RPMI8226 (cell line): ENCODE measurements around the gene FHIT.

ENCODE experiments used
- DNase-seq: peaks from one replicate; pipeline ENCODE4 v3.0.0-alpha.2; 2015

Gene FHIT

DNA sequence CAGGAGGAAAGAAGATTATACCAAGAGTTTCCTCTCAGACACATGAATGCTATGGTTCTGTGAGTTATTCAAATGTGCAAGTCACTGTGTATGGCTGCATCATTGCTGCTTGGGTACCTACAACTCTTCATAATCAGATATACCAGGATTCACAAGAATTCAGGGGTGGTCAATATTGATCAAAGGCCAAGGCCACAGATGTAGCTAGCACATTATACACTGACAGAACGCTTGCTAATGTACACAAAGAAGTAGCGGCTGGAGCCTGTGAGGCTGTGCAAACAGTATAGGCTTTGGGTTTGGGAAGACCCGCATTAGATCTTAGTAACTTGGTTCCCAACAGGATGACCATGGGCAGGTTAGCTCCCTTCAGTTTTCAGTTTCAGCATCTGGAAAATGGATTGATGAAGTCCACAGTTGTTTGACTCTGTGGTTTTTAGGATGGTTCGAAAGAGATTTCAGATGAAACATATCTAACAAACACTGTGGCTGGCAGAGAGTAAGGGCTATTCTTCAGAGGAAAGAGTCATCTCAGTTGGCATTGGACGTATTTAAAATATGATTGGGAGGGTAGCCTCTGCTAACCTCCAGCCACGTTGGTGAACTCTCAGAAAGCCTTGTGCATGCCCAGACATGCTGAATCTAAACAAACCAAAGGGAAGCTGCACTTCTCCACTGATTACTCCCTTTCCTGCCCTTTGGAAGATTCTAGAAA is 1452.7 kb downstream of the FHIT start:
- no peak for DNase-seq

DNA sequence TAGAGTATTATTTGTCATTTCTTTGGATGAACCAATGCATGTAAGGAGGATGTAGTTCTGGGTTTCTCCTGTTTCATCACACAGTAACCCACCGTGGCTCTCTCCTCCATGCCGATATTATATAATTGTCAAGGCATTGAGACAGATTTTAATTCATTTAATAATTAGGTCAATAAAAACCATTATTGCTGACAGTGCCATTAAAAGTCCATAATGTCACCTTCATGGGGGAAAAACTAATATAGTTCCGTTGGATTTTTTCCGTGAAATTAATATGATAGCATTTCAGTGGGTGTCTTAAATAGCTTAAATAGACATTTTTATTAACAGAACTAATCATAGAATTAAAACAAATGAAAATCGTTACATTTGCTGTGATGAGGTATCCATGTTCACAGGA is 1453.7 kb downstream of the FHIT start:
- no peak for DNase-seq

DNA sequence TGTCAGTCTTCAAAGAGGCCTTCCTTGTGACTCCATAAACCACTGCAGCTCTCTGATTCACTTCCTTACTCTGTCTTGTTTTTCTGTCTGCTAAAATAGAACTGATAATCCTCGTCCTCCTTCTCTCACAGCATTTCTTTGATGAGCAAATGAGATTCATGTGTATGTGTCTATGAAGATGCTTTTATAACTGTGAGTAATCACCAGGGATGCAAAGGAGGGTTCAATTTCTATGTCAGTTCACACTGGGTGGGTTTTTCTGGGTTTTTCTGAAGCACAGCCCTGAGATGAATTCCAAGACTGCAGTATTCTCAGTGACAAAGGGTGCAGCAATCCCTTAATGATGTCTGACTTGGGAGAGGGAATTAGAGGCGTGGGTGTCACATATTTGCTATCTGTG is 1454.8 kb downstream of the FHIT start:
- no peak for DNase-seq

DNA sequence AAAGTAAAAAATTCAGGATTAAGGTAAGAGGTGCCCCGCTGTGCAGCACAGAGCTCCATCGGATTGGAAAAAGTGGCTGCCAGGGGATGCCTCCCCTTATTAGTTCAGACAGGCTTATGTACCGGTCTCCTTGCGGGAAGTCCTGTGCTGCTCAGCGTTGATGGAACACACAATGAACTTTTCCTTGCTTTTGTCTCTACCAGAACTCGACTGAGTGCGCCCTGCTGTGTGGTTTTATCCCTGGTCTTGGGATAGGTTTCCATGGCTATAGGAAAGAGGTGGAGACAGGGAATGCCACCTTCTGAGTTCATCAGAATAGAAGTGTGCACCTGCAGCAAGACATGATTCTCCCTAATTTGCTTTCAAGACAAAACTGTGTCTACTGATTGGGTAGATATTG is 1455.5 kb downstream of the FHIT start:
- no peak for DNase-seq

DNA sequence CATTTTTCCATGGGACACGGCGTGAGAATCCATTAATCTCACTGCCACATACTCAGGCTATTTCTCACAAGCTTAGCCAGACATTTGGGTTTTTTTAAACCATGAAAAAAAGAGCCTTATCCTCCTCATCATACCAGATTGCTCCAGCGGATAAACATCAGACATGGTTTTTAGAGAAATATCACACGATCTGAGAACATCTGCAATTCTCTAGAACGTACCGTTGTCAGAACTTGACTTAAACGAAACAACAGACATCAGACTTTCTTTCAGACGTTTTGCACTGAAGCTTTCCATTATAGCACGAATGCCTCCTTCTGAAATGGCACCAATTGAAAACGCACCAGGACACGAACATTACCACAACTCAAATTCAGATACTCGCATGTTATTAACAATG is 1457.3 kb downstream of the FHIT start:
- no peak for DNase-seq

DNA sequence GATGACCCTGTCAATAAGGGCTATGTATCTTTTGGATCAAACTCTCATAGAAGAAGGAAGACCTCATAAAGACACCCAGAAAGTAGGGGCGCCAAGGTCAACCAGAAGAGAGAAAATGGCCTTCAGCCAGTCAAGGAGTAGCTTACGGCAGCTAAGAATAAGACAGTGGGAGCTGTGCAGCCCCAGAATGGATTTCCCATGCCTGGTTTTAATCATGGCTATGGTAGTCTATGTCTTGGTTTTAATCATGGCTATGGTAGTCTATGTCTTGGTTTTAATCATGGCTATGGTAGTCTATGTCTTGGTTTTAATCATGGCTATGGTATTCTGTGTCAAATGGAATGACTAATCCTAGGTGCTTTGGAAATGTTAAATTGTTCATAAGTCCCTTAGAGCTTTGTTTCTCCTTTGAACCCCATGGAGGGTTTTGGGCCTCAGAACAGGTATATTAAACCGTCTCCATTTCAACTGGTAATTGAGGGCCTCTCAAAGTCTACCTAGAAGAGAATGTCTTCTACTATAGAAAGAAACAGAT is 1459.4 kb downstream of the FHIT start:
- DNase-seq, result no peak

DNA sequence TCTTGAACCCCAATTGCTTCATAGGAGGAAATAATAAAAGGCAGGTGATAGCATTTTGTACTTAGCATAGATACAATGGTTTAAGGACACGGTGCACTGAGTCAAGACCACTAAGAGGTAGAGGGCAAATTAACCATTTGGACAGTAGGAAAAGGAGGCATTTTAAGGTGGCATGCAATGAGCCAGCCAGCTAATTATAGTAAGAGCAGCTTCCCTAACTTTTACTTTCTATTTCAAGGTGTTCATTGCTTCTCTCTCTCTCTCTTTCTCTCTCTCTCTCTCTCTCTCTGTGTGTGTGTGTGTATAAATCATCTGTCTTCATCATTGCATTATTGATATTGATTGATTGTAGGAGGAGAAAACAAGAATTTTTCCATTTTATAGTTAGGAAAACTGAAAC is 1461.0 kb downstream of the FHIT start:
- no peak for DNase-seq

DNA sequence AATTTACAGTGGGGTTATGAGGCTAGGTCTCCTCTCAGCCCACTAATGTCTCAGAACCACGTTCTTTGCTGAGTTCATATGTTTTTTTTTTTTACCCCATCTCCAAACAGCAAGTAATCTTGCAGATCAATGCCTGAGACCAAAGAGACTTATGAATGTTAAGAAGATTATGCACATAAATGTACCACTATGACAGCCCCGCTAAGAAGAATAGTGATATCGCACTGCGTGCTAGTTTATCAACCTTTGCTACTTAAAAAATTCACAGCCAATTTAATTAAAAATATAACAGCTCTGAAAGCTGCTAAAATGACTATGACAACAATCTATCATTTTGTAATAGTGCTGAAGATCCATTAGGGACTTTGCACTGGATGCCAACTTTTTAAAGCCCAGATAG is 1462.5 kb downstream of the FHIT start:
- DNase-seq, result no peak

DNA sequence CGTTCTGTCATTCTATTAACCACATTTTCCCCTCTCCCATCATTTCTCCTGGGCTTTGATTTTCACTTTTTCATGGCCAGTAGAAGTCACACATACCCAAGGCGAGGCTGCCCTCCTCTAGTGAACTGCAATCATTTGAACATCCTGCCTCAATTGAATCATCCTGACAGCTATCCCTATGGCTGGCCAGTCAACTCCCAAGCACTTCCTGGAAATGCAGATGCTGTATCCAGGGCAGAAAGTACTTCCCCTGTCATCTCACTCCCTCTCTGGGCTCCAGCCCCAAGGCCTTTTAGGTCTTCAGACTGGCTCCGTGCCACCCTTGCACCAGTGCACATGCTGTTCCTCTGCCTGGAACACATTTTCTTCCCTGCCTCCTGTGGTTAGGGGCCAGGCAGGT is 1463.1 kb downstream of the FHIT start:
- no peak for DNase-seq

DNA sequence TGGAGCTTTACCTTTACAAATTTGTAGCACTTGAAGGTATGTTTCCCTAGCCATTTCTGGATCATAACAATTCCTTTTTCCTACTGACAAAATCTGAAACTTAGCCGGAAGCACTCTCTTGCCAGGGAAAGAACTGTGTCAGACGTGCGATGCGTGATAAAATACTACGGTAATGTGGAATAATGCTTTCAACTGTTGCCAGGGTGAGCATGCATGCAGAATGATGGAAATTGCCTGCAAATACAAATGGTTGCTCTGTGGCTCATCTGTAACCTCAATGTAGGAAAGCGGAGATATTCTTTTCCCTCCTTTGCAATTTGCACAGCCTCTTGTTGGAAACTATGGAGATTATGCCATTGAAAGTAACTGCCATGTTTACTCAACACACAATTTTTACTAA is 1464.9 kb downstream of the FHIT start:
- DNase-seq, result no peak

DNA sequence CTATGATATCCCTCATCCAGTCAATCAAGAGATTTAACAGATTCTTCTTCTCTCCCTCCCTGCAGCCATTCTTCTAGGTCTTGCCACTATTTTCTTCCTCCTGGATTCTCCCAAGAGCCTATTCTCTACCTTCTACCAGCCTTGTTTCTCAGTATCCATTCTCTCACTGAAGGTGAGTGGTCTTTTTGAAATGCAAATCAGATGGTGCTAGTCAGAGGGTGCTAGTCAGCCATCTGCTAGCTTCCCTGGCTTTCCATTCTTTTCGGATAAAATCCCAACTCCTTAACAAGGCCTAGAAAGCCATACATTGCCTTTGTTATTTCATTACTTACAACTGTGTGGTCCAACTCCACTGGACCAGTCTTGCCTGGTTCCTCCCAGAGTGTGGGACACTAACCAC is 1467.1 kb downstream of the FHIT start:
- DNase-seq, result no peak

DNA sequence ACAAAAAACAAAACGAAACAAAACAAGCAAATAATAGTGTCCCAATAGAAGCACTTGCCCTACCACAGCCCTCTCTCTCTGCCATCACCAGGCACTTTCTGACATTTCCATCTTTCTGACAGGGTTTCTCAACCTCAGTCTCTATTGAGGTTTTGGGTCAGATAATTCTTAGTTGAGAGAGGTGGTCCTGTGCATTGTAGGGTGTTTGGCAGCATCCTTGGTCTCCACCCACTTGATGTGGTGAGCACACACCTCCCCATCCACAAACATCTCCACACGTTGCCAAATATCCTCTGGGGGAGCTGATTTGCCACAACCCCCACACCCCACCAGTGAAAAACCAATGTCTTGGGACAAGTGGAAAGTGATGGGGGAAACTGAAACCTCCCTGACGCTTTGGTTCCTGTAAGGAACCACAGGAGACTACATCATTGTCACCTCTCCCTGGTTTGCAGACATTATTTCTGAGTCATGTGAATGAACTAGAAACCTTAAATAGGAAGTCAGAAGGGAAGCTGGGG is 1467.7 kb downstream of the FHIT start:
- no peak for DNase-seq

DNA sequence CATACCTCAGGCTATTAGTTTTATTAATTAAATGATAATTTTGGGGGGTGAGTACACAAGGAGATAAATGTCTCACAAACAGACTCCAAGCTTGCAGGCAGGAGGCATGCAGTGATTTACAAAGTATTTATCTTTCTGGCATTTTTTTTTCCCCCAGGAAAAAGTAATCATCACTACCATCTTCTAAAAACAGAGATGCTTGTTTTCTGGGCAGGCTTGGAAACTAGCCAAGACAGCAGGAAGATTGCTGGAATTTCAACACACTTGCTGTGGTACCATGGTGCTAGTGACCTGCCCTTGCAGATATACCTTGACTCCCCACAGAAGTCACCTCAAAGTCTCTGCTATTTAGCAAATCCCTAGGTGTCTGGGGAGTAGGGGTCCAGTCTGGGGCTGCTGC is 1468.6 kb downstream of the FHIT start:
- DNase-seq, result no peak

DNA sequence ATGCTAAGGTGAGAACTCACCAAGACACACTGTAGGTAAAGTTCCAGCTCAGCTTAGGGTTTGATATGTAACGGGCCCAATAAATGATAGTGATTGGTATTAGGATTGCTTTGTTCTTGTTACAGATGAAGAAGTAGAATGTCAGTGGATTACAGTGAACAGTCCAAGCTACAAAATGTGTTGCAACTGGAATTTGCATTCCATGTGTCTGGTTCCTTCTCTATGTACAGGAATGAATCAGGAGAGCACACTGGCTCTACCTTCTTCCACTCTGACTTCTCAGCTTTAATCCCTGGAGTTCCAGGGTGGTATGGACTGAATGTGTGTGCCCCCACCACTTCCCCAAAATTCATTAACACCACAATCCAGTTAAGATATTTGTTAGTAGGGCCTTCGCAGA is 1471.0 kb downstream of the FHIT start:
- DNase-seq, result no peak

DNA sequence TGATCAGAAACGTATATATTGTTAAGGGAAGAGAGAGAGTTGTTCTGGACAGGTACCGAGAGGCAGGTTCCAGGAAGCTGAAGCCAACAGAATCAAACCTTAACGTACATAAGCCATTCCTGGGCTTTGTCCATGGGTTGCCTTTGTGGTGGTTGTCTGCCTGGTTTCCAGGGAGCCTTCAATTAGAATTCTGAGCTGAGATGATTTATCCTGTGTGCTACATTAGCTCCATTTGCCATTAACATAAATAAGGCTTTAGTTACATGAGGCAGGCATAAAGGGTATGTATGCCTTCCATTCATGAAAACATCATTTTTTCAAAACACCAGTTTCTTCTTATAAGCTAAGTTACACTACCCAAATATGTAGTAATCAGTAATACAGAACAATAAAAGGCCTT is 1472.0 kb downstream of the FHIT start:
- no peak for DNase-seq

DNA sequence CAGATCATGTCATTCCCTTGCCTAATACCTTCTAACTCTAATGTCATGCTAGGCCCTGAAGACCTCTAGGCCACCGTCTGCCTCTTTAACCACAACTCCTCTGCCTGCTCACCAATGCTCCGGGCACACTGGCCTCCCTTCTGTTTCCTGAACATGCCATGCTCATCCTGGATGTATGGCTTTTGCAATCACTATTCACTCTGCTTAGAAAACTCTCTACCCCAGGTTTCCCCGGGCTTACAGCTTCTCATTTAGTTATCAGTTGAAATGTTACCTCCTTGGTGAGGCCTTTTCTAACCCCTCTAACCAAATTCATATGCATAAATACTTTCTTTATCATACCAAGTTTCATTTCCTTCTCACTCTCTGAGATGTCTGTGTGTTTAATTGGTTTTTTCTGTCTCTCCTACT is 1473.6 kb downstream of the FHIT start:
- no peak for DNase-seq

DNA sequence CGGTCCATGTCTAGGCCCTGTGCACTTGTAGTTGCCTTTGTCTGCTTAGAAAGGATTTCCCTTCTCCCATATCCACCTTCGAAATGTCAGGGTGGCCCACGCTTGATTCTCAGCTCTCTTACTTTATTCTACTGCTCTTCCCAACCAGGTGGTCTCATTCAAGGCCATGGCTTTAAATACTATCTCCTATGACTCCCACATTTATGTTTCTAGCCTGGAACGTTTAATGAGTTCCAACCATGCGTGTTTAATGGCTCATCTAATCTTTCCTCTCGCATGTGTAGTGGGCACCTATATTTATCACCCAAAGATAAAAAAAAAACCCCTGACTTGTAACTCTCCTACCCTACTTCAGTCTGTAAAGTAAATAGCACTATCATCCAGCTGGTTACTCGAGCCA is 1474.2 kb downstream of the FHIT start:
- no peak for DNase-seq

DNA sequence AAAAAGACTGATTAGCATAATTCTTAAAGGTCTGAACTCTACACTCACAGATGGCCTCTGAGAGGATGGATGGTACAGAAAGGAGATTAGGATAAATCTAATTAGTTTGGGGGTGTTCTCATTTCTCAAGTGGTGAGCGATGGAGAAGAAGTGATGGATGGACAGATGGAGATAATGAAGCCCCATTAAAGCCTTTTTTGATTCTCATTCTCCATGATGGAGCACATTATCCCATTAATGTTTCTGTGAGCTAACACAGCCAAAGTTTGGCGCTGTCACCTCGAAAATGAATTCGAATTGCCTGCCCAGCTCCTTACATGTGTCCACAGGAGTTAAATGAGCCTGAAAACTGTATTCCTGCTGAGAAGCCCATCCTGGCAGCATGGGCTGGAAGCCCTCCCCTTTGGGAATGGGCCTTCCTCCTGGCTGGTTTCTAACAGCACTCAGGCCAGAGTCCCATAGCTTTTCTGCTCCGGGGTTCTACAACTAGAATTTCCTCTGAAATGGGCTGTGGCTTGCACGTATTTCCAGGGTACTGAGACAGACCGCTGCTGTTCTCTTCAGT is 1475.4 kb downstream of the FHIT start:
- no peak for DNase-seq

DNA sequence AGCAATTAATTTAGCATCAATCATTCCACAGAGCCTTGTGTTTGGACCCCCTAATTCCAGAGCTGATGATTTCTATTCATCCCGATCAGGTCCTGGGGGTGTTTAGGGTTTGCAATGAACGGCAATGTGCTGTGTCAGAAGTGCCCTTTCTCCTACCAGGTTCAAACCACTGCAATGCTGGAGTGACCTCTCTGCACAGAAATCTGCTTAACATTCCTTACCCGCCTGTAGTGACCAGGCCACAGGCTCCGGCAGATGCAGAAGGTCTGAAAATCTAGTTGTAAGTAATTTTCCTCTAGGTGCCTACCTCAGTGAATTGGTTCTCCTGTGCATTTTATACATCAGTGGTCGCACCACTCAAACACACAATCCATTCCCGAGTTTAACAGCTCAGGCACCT is 1476.1 kb downstream of the FHIT start:
- no peak for DNase-seq

DNA sequence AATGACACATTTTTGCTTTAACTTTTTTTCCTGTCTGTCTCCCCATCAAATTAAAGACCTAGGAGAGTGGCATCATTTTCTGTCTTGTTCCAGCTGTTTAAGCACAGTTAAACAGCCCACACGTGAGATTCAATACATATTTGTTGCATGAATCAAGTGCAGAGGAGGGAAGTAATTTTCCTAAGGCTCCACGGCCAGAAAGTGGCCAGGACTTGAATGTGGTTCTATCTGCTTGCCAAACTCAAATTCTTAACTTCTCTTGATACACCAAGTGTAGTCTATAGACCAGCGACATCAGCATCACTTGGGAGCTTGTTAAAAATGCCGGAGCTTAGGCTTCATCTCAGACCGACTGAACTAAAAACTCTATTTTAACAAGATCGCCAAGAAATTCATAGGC is 1476.6 kb downstream of the FHIT start:
- no peak for DNase-seq

DNA sequence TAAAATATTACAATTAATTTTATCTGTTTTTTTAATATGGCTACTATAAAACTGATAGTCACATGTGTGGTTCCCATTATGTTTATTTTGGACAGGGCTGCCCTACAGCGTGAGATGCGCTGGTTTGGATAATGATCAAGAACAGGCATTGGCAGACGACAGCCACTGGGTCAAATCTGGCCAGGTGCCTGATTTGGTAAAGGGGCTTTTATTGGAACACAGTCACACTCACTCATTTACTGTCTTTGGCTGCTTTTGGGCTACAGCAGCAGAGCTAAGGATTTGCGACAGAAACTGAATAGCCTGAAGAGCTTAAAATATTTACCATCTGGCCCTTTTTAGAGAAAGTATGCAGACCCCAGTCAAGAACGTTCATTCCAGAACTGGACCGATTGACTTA is 1477.3 kb downstream of the FHIT start:
- DNase-seq, result no peak

DNA sequence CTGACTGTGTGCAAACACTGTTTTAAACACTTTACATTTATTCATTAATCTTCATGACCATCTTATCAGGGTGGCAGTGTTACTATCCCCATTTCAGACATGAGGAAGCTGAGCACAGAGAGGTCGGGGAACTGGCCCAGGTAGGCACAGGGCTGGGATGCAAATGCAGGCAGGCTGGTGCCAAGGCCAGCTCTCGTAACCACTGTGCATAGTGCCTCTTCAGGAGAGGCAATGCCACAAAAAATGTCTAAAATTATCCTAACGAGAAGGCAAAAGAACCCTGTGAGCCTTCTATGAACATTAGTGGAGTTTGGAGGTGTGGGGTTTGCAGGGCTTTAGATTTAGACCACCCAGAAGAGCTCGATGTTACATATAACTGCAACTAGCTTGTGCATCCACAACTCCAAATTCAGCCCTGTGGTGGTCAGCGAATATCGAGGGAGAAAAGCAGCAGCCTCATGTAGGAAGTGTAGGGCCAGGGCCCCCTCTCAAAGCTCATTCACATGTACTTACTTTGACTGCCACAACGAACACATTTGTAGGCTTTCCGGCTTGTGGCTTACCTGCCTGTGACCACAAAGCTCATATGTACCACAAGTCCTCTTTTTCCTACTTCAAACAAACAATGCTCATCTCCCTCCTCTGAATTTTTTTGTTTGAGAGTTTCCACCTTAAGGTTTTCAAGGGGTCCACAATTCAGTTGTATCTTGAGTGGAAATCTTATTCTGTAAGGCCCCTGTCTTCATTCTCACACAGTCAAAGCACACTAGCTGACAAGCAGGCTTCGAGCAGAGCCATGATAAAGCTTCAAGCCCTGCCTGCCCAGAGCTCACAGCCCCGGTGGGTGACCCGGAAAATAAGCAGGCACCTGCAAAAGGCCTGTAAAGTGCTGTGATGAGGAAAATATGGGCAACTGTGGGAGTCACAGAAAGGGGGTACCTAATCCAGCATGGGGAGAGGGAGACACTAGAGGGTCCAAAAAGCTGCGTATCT is 1478.5 kb downstream of the FHIT start:
- DNase-seq, result no peak

DNA sequence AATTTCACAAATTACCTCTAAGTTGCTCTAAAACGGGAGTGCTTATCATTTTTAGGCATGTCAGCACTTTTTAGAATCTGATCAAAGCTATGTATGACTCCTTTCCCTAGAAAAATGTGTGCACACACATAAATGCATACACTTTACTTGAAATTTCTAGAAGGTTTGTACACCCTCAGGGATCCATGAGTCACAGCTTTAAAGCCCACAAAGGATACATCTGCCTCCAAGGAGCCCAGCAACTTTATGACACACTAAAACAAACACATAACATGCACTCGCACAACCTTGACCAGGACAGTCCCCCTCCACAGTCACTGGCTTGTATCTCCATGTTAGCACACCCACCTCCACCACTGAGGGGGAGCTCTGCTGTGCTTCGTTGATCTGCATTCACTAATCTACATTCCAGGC is 1479.5 kb downstream of the FHIT start:
- DNase-seq, result no peak
